GM12864 (cell line): ENCODE data around the gene CDK5RAP2.

ENCODE experiments used
- DNase-seq: peaks from one replicate; pipeline ENCODE4 v3.0.0-alpha.2; 2011; ENCODE audit warnings: low read depth
- H3K4me3 ChIP-seq: 2 replicates; pipeline ENCODE4 v1.5.1; 2011; ENCODE audit warnings: mild to moderate bottlenecking, low read depth, low read length, control low read depth
- CTCF ChIP-seq: IDR thresholded peaks from 2 replicates; pipeline ENCODE4 v1.5.1; 2011; ENCODE audit warnings: low read depth, mild to moderate bottlenecking, moderate library complexity, low read length, control low read depth, inconsistent platforms; ENCODE audit errors: missing control alignments

The CDK5RAP2 gene

GRCh38 chr9:120456218-120456617 is 123.7 kb downstream of the CDK5RAP2 start:
- DNase-seq, result no peak
- no peak for TF ChIP-seq CTCF
- H3K4me3 ChIP-seq, result no peak overlapping the region

DNA sequence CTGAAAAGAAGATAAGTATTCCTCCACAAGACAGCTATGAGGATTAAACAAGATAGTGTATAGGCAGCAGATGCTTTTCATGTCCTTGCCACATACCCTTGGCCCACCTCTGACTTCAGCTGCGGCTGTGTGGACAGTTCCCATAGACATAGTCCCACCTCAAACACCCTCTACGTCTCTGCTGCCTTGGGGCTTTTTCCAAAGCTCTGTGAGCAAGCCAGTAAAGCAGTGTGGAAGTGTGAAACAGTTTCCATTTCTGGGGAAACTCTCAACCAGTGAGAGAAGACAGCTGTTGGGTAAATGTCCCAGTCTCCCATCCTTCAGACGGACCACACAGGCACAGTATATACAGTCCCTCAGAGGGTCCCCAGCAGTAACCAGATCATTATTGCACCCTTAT is 125.5 kb downstream of the CDK5RAP2 start:
- no peak for DNase-seq

DNA sequence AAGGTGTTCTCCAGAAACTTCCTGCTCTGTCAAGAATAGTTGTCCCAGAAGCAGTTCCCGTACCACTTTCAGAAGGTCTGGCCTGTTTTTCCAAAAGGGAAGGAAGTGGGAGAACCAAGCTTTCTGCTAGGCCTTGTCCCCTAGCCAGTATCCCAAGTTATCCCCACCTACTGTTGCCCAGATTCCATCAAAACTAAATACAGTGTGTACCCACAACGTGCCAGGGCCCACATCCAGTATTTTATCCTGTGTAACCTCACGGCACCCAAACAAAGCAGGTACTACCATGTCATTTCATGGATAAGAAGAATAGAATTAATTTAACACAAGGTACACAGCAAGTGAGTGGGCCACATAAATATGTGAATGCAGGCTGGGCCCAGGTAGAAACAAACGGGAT is 126.2 kb downstream of the CDK5RAP2 start:
- no peak for TF ChIP-seq CTCF
- no peak overlapping the region for H3K4me3 ChIP-seq
- no peak for DNase-seq

More for the DNA sequence above, 125.5 kb downstream of the CDK5RAP2 start:
- no peak for TF ChIP-seq CTCF
- H3K4me3 ChIP-seq, result no peak overlapping the region

DNA sequence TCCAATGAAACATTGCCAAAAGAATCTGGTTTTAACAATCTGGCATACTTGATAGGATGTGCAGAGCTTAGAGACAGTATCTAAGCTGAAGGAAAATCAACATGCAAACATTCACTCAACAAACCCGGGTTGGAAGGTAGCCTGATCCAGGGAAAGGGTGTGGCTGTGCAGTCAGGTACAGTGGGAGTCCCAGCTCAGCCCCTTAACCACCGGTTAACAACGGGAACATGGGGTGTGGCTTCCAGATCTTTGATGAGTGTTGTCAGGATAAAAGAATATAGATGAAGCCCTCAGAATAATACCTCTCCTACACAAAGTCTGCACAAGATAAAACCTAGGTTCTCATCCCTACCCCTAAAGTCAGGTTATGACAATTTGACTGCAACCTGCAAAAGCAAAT is 127.3 kb downstream of the CDK5RAP2 start:
- no peak overlapping the region for H3K4me3 ChIP-seq
- DNase-seq, result no peak
- TF ChIP-seq CTCF, result no peak

DNA sequence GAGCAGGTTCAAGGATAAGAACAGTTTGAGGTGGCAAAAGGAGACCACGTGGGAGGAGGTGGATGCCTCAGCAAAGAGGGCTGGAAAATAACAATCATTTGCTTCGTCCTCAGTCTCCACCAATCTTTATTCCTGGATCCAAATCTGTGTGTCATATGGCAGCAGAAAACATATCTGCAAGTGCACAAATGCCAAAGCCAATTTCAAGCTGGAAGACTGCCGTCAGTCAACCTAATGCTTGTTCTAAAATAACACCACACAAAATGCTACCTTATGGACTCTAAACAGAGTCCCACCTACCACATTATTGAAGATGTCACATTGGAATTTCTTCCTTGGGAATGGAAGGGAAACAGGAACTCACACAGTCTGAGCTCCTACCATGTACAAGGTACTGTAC is 129.1 kb downstream of the CDK5RAP2 start:
- DNase-seq, result no peak
- no peak overlapping the region for H3K4me3 ChIP-seq
- TF ChIP-seq CTCF, result no peak

DNA sequence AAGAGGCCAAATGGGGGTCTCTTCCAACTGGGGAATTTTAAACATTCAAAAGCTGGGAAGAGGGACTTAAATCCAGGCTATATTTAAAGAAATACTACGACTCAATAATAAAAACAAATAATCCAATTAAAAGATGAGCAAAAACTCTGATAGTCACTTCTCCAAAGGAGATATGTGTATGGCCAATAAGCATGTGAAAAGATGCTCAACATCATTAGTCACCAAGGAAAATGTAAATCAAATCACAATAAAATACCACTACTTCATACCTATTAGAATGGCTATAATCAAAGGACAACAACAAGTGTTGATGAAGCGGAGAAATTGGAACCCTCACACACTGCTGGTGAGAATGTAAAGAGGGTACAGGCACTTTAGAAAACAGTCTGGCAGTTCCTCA is 130.4 kb downstream of the CDK5RAP2 start:
- no peak overlapping the region for H3K4me3 ChIP-seq
- TF ChIP-seq CTCF, result no peak
- DNase-seq, result no peak

GRCh38 chr9:120447959-120448500 is 131.9 kb downstream of the CDK5RAP2 start:
- DNase-seq, result no peak
- no peak overlapping the region for H3K4me3 ChIP-seq
- TF ChIP-seq CTCF, result no peak
